ENCODE data around the gene NEK7.

DNA sequence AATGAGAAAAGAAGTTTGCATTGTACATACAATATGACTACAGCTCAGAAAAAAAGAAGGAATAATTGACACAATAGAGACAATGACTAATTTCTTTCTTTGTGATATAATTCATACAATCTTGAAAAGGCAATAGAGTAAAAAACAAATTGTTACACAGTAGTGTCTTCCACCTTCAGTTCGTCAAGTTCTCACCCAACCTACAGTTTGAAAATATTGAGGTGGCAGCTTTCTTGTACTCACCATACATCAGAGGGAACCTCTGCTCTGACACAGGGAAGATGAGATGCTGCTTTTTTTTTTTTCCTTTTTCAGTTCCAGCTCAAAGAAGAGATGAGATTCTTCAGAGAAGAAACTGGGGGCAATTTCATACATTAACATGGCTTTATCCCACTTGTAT lies 210.5 kb downstream of the NEK7 start:
- TF ChIP-seq, protein P1, sequence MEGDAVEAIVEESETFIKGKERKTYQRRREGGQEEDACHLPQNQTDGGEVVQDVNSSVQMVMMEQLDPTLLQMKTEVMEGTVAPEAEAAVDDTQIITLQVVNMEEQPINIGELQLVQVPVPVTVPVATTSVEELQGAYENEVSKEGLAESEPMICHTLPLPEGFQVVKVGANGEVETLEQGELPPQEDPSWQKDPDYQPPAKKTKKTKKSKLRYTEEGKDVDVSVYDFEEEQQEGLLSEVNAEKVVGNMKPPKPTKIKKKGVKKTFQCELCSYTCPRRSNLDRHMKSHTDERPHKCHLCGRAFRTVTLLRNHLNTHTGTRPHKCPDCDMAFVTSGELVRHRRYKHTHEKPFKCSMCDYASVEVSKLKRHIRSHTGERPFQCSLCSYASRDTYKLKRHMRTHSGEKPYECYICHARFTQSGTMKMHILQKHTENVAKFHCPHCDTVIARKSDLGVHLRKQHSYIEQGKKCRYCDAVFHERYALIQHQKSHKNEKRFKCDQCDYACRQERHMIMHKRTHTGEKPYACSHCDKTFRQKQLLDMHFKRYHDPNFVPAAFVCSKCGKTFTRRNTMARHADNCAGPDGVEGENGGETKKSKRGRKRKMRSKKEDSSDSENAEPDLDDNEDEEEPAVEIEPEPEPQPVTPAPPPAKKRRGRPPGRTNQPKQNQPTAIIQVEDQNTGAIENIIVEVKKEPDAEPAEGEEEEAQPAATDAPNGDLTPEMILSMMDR (IDR thresholded peaks at IDR 0.05): no peak
- TF ChIP-seq POLR2AphosphoS5 (IDR thresholded peaks at IDR 0.05) (no peak), POLR2A (IDR thresholded peaks at IDR 0.05) (no peak), EP300 (IDR thresholded peaks at IDR 0.05) (no peak)

Data from suprapubic skin (tissue), 4 donors.